22Rv1 (cell line): Measurements from ENCODE around the gene SLIT3.

Experiments
- CTCF ChIP-seq: fragments of 450-650 bp; IDR thresholded peaks from 2 replicates; pipeline ENCODE4 v1.5.1; 2017; ENCODE audit warnings: mild to moderate bottlenecking
- ZFX ChIP-seq: fragments of 450-650 bp; IDR thresholded peaks from 2 replicates; pipeline ENCODE4 v1.6.1; 2017; ENCODE audit warnings: antibody characterized with exemption, borderline replicate concordance

- TF ChIP-seq CTCF (no peak), ZFX (no peak)
These were observed 1.0 kb upstream of the SLIT3 start for GRCh38 chr5:169301986-169302385.
